Activated CD4-positive, alpha-beta T cell treated with anti-CD3 and anti-CD28 coated beads for 48 hours (primary cell): ENCODE measurements around the gene ITK.
"Not testable (repeated sequence)": the region's sequence is repeated elsewhere in the genome, so short reads cannot be mapped to it uniquely, and the experiment has no call there.

ENCODE experiments used
- DNase-seq: peaks from one replicate; pipeline ENCODE4 v3.0.0-alpha.2; 2020

Gene ITK

DNA sequence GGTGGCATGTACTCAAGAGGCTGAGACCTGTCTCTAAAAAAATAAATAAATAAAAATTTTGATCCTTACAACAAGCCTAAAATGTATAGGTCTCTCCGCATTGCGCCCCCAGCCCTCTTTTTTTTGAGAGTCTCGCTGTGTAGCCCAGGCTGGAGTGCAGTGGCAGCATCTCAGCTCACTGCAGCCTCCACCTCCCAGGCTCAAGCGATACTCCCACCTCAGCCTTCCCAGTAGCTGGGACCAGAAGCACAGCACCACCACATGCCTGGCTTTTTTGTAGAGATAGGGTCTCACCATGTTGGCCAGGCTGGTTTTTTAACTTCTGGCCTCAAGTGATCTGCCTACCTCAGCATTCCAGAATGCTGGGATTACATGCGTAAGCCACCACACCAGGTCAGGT, 12.4 kb upstream of the ITK start:
- DNase-seq: no peak

DNA sequence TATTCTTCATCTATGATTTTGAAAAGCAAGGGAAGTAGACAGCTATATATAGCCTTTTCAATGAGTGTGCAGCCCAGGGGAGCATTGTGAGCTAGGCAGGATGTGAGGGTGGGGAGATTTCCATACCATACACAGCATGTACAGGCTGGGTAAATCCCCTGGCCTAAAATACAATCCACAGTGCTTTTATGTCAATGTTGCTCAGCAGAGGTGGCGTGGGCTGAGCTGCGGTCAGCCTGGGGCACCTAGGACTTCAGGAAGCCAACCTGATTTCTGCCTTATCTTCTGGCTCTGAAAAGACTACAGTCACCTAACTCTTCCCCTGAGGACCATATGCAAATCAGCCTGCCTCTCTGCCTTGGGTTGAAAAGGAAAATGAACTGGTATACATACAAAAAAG, 8.2 kb upstream of the ITK start:
- DNase-seq: peak; percentile 93

DNA sequence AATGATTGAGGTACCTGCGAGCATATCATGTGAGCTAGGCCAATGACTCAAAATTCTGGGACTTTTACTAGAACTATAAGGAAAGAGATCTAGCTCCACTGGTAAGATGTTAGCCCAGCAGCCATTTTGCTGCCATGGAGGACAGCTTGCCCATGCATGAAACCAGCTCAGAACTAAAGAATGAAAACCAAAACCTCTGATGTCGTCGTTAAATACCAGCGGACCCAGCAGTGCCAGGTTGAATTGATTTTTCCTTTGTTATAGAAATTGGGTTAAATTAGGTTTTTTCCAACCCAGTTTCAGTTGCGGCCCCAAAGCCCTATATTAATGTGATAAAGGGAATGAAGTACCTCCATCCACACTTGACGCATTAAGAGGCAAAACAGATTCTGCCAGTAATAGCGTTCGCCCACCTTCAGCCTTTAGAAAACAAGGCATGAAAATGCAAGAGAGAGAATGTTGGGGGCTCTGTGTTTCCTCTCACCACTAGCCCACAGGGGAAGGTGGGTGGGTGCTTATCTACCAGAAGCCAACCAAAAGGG, 5.5 kb upstream of the ITK start:
- DNase-seq: peak; percentile 50

DNA sequence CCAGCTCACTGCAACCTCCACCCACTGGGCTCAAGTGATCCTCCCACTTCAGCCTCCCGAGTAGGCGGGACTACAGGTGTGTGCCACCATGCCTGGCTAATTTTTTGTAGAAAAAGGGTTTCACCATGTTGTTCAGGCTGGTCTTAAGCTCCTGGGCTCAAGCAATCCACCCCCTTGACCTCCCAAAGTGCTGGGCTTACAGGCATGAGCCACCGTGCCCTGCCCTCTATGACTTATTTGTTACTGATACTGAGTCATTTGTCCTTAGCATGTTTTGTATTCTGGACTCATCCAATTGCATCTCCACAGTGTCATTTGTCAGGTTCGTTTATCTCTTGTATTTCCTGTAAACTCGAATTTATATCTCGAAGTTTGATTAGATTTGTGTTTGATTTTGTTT, 2.7 kb upstream of the ITK start:
- peak; percentile 55 for DNase-seq

DNA sequence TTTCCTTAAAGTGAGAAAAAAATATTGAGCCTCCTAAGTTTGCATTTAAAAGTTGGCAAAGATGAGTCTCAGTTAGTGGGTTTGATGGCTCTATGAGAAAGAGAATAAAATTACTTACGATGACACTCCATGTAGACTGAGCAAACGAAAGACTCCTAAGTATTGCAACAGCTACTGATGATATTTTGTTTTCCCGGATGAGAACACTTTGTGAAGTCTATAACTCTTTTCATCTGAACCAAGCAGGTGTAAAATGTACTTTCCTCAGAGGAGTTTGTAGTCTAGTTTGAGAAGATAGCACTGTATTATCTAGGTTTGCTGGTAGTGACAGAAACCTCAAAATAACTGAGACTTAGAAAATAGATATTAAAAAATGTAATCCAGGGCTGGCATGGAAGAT, 1.7 kb upstream of the ITK start:
- no peak for DNase-seq

DNA sequence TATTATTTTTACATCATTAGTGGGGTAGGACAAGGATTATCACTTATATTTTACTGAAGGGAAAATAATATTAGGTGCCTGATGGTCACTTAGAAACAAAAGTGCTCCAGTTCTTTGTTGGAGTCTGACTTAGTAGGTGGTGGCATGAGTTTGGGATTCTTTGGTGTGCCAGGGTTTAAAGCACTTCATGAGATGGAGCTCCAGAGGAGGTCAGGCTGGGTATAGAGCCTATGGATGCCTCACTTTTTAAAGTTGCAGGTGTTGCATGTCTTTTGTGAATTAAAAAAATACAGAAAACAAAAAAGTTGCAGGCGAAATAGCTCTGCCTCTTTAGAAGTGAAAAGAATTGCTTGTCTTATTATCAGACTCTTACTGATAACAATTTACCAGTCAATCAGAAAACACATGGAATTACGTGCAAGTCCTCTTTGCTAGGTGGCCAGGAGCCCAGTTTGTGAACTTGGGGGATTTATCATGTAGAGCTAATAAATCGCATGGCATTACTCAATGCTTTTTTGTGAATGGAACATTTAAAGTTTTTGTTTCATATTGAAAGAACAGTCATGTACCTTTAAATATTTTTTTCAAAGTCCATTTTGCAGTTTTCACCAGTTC, 1.6 kb downstream of the ITK start:
- DNase-seq: no peak

DNA sequence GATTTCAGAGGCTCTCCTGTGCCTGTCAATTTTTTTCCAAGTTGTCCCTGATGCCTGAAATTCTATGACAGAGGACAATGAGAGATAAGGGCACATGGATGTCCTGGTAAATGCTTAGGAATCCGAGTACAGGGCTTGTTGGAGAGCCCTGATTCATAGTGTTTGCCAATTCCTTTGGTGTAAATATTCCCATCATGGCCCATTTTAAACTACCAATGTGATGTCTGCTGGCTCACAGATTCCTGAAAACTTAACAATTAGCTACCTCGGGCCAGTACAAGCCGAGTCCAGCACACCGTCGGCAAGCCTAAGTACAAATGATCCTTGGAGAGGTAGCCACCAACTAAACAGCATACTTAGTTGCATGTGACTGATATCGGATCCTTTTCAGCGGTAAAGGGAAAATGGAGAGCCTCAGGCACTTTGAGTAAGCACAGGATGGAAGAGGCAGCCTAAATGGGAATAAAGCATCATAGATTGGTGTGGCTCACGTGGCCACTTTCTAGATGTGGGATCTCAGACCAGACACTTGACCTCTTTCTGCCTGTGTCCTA, 3.6 kb downstream of the ITK start:
- no peak for DNase-seq

DNA sequence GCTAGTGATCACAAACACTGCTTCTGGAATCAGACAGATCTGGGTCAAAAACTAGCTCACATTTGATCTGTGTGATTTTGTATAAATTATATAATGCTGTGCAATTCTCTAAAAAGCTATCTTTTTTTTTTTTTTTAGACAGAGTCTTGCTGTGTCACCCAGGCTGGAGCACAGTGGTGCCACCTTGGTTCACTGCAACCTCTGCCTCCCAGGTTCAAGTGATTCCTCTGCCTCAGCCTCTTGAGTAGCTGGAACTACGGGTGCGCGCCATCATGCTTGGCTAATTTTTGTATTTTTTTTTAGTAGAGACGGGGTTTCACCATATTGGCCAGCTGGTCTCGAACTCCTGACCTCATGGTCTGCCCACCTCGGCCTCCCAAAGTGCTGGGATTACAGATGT, 4.5 kb downstream of the ITK start:
- DNase-seq: not testable (repeated sequence)

DNA sequence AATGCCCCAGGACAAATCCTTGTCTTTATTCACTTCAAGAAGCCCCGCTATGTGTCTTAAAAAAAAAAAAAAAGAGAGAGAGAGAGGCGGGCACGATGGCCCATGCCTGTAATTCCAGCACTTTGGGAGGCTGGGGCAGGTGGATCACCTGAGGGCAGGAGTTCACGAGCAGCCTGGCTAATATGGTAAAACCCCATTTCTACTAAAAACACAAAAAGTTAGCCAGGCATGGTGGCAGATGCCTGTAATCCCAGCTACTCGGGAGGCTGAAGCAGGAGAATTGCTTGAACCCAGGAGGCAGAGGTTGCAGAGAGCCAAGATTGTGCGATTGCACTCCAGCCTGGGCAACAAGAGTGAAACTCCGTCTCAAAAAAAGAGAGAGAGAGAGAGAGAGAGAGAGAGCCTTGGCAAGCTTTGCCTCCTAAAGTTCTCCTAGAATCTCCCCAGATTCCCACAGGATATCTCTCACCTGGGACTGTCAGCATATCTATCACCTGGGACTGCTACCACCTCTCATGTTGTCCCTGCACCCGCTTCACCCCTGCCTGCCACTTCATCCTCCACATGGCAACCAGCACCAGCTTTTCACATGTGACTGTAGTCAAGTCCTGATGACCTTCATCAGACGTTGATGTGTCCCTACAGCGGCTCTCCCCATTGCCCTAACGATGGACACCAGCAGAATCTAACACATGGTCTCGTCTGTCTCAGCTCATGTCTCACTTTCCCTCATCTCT, 5.8 kb downstream of the ITK start:
- peak; percentile 40 for DNase-seq

DNA sequence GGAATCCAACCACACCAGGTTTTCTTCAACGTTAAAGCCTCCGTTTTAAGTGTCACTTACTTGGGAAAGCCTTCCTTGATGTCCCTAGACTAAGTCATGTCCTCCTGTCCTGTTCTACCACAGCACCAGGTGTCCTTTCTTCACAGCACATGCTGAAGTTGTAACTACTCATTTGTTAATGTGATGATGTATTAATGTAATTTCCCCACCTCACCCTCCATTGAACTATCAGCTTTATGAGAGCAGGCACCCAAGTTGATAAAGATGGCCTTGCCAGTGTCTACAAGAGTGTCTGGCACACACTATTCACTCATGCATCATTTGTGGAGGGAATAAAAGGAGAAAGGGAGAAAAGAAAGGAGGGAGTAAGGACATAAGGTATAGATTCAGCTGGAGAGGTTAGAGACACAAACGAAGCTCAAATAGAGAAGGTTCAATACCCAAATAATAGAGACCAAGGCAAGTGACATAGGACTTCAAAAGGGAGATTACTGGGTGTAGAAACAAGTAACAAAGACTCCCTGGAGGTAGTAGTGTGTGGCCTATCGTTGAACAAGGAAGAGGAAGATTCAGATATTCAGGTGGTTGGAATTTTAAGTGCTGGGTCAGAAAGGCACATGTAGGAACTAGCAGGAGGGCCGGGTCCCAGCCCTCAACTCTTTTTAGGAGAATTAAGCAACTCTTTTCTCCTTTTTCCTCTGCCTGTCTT, 6.6 kb downstream of the ITK start:
- DNase-seq: no peak

DNA sequence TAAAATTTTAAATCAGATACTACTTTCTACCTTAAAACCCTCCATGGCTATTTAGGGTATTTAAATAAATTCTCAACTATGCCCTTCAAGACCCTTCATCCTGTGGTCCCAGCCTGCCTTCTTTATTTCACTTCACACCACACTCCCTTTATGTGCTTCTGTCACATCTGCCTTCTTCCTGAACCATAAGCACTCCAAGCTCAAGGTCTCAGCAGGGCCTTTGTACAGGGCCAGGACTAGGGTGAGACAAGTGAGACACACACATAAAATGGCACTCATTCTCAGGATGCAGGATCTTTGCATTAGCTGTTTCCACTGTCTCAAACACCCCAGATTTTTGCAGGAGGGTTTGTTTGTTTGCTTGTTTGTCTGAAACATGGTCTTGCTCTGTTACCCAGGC, 7.6 kb downstream of the ITK start:
- DNase-seq: no peak

DNA sequence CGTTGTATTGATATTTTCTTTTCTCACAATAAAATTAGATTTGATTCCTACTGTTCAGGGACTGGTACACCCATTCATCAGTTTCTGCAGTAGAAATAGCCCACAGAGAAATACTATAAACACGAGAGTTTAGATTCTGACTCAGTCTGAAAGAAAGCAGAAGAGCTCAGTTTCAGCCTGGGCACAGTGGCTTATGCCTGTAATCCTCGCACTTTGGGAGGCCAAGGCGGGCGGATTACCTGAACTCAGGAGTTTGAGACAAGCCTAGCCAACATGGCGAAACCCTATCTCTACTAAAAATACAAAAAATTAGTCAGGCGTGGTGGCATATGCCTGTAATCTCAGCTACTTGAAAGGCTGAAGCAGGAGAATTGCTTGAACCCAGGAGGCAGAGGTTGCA, 8.6 kb downstream of the ITK start:
- DNase-seq: peak; percentile 73

DNA sequence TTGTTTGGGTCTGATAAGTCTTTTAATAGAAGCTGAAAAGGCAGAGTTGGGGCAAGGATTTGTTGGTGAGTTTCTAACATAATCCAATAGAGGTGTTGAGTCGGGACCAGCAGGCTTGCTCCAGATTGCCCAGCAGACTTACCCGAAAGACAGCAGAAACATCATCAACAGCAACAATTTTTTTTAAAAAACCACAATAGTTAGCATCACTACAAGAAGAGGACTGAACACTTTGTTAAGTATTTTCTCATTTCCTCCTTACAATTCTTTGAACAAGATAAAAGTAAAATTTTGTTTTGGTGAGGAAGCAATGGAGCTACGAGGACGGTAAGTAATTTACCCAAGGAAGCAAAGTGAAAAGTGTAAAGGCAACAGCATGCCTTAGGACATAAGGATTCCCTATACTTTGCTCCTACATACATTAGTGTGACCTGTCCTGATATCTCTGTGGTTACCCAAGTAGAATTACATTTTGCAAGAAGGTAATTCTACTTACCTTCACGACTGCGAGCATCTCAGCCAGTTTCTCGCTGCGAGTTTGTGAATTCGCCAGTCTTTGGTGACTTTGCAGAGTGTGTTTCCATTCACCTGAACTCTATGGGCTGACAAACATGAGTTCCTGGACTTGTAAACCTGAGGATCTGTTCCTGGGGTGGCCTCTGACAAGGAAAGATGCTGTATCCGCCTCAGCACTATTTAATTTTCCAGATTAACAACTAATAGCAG, 13.2 kb downstream of the ITK start:
- no peak for DNase-seq

DNA sequence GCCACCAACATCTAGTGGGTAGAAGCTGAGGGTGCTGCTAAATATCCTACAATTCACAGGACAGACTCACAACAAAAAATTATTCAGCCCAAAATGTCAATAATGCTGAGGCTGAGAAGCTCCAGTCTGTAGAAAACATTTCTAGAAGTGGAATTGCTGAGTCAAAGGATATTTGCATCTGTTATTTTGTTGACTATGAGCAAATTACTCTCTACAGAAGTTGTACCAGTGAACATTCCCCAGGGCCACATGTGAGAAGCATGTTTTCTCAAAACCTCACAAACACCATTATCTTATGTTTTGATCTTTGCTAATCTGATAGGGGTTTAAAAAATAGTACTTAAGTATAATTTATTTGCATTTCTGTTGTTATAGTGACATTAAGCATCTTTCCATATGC, 15.4 kb downstream of the ITK start:
- DNase-seq: no peak

DNA sequence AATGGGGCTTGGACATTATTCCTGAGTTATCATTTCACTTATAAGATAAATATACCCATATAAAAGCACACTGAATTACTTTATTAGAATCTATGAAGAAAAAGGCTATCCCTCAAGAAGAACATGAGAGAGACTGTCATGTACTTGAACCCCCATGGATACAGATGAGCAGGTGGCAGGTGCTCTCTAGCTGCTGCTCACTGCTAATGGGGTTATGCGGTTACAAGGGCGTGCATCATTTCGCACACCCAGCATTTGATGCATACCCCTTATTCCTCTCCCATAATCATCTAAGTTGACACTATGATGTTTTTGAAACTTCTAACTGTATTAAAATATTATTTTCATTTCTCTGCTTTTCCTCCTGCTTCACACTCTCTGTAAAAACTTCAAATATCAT, 16.4 kb downstream of the ITK start:
- no peak for DNase-seq

DNA sequence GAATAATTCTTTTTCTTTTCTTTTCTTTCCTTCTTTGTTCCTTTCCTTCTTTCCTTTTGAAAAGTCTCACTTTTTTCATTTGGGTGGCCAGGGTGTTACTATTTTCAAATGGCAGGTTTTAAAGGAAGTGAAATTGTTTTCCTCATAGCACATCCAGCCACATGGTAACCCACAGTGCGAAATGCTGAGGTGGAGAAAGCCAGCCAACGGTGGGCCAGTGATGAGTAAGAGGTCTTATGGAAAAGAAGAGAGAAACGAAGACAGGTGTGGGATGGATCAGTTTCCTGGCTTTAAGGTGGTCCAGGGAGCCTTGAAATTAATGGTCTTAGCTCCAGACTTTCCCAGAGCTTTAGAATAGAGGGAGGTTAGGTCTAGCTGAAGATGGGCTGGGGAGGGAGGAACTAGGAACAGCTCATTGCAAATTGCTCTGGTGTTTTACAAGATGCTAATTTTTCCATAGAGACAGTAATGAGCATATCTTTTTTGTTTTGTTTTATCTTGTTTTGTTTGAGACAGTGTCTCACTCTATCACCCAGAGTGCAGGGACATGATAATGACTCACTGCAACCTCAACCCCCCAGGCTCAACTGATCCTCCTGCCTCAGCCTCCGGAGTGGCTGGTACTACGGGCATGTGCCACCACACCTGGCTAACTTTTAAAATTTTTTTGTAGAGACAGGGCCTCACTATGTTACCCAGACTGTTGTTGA, 17.8 kb downstream of the ITK start:
- DNase-seq: peak; percentile 73

DNA sequence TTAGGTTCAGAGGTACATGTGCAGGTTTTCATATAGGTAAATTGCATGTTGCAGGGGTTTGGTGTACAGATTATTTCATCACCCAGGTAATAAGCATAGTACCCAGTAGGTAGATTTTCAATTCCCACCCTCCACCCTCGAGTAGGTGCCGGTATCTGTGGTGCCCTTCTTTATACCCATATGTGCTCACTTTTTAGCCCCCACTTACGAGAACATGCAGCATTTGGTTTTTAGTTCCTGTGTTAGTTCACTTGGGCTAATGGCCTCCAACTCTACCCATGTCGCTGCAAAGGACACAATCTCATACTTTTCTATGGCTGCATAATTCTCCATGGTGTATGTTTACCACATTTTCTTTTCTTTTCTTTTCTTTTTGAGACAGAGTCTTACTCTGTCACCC, 21.2 kb downstream of the ITK start:
- DNase-seq: no peak

DNA sequence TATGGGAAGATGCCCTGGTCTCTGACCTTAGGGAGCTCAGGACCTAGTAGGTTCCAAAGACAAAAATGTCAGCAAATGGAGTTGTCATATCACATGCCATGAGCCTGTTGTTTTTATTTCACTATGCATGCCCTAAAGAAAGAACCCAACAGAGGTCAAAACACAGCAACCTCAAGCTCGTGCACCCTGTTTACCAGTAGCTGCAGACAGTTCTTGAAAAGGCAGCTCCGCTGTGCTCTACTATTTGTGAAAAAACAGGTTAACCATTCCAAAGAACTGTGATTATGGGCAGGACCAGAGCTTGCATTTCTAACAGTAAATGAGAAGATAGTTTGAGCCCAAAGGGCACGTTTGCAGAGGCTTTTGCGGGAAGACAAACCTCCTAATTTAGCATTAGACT, 22.8 kb downstream of the ITK start:
- no peak for DNase-seq

DNA sequence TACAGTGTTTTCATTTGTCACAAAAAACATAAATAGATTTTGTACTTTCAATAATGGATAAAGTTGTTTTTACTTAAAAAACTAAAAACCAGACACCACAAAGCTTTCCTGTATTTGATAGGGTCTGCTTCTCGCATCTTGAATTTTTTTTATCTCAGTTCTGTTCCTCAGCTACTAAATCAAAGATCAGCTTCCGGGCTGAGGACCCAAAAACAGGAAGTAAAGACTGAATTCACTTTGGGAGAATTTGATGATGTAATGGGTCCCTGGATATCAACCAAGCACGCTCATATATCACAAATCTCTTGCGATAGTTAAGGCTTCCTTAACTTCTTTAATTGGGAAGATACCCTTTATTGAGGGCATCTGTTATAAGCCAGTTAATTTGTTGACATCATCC, 24.1 kb downstream of the ITK start:
- no peak for DNase-seq

DNA sequence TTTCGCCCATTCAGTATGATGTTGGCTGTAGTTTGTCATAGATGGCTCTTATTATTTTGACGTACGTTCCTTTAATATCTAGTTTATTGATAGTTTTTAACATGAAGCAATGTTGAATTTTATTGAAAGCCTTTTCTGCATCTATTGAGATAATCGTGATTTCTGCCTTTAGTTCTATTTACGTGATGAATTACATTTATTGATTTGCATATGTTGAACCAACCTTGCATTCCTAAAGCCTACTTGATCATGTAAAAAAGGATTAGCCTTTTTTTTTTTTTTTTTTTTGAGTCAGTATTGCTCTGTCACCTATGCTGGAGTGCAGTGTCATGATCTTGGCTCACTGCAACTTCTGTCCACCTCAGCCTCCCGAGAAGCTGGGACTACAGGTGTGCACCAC, 25.1 kb downstream of the ITK start:
- no peak for DNase-seq

DNA sequence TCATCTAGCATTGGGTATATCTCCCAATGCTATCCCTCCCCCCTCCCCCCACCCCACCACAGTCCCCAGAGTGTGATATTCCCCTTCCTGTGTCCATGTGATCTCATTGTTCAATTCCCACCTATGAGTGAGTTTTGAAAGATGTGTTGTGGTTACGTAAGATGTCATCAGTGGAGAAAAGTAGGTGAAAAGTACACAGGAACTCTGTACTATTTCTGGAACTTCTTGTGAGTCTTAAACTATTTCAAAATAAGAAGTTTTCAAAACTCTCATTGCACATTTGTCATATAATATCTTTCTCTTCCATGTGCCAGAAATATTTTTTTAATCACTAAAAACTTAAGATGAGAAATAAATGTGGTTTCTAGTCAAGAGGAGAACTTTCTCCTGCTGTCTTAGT, 30.0 kb downstream of the ITK start:
- not testable (repeated sequence) for DNase-seq

DNA sequence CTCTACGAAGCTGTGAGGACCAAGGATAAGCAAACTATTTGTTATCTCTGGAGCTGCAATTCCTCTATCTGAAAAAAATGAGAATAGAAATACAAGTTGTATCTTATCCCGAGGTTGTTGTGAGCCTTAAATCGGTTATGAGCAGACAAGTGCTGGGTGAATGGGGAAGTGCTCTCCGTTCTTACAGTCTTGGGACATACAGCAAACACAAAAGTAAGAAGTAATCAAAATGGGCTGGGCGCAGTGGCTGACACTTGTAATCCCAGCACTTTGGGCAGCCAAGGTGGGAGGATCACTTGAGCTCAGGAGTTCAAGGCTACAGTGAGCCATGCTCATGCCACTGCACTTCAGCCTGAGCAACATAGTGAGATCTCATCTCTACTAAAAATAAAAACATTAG, 31.7 kb downstream of the ITK start:
- no peak for DNase-seq
